ENCODE measurements around the gene DSC2.

- no peak for TF ChIP-seq CTCF (IDR thresholded peaks at IDR 0.05; ENCODE audit: extremely low read depth in 1 of 2, insufficient read depth in 1 of 2, low read depth in 1 of 2, low read length in 2 of 2)
- no peak for TF ChIP-seq POLR2A (IDR thresholded peaks at IDR 0.05; ENCODE audit: low read depth, low read length)
- TF ChIP-seq MAX (IDR thresholded peaks at IDR 0.05; ENCODE audit: insufficient read depth, insufficient read length), result no peak
- TF ChIP-seq JUN (IDR thresholded peaks at IDR 0.05; ENCODE audit: borderline replicate concordance, insufficient read depth, insufficient read length, low read depth), result no peak
- TF ChIP-seq MYC (IDR thresholded peaks at IDR 0.05; ENCODE audit: low read depth, low read length), result no peak
Measured at GRCh38 chr18:31134988-31135529, 32.8 kb upstream of the DSC2 start.
